ENCODE results near the gene SSB. TPM values are rescaled to one million over a fixed set of nuclear protein-coding genes. Genes with fewer than 3 reads are reported as not detected.

The SSB gene
- total and polyA plus RNA-seq, 9 of the 15 experiments (the other 6 are each of a cell fraction or from before 2014, with no cell fraction given): 317 to 849 (median 515) TPM

GRCh38 chr2:169824373-169825333 is 26.0 kb downstream of the SSB start, which contains the start of gene METTL5 (continued):
- no peak for TF ChIP-seq TAF7 (tag; IDR thresholded peaks at IDR 0.05)
- peak in 1 of 2 experiments; percentile 19; a peak in 1 of 4 replicates for TF ChIP-seq CSDE1 (IDR thresholded peaks at IDR 0.05)
- peak; percentile 90 for TF ChIP-seq GATAD2A (IDR thresholded peaks at IDR 0.05)
- TF ChIP-seq POLR3A (IDR thresholded peaks at IDR 0.05; ENCODE audit: borderline replicate concordance, extremely low read depth, insufficient read depth, insufficient read length): no peak
- peak; percentile 57; the same call in 1 of the 2 replicates for TF ChIP-seq CEBPG (CRISPR knock-in tag; IDR thresholded peaks at IDR 0.05)
- TF ChIP-seq CEBPG (tag; conservative IDR thresholded peaks at IDR 0.05 in 1 of 2, IDR thresholded peaks at IDR 0.05 in 1 of 2): no peak
- peak; percentile 98 for TF ChIP-seq ARID2 (IDR thresholded peaks at IDR 0.05)
- TF ChIP-seq TFAP4 (CRISPR knock-in tag; IDR thresholded peaks at IDR 0.05; ENCODE audit: borderline replicate concordance): peak; percentile 89
- peak; percentile 12 for TF ChIP-seq GTF2B (IDR thresholded peaks at IDR 0.05; ENCODE audit: extremely low read depth, insufficient read length)
- TF ChIP-seq SREBF2 (CRISPR knock-in tag; IDR thresholded peaks at IDR 0.05): no peak
- TF ChIP-seq ZNF511 (CRISPR knock-in tag; IDR thresholded peaks at IDR 0.05): peak; percentile 93
- TF ChIP-seq CCNT2 (IDR thresholded peaks at IDR 0.05; ENCODE audit: borderline replicate concordance, extremely low read depth, insufficient read length, low read depth, low read length): peak; percentile 91
- TF ChIP-seq SRSF9 (IDR thresholded peaks at IDR 0.05; ENCODE audit: borderline replicate concordance, low read depth, low read length): no peak
- TF ChIP-seq PCBP1 (IDR thresholded peaks at IDR 0.05; ENCODE audit: low read depth, low read length, poor library complexity, severe bottlenecking): peak; percentile 91
- peak; percentile 77 for TF ChIP-seq PHF20 (IDR thresholded peaks at IDR 0.05; ENCODE audit: partially characterized antibody)
- TF ChIP-seq BCOR (IDR thresholded peaks at IDR 0.05): no peak
- TF ChIP-seq SIRT6 (IDR thresholded peaks at IDR 0.05; ENCODE audit: low read depth, low read length): no peak
- peak in 1 of 2 experiments; percentile 82; a peak in 1 of 4 replicates for TF ChIP-seq FOXA3 (CRISPR knock-in tag; conservative IDR thresholded peaks at IDR 0.05 in 1 of 2, IDR thresholded peaks at IDR 0.05 in 1 of 2)
- TF ChIP-seq PTBP1 (IDR thresholded peaks at IDR 0.05; ENCODE audit: low read depth, low read length): no peak
- no peak for TF ChIP-seq ZZZ3 (IDR thresholded peaks at IDR 0.05)
- no peak for TF ChIP-seq CHD4 (IDR thresholded peaks at IDR 0.05; ENCODE audit: insufficient read depth, insufficient replicate concordance, low read depth, low read length, poor library complexity, severe bottlenecking)
- peak; percentile 44 for TF ChIP-seq HNRNPK (IDR thresholded peaks at IDR 0.05; ENCODE audit: low read depth, low read length, poor library complexity, severe bottlenecking)
- TF ChIP-seq ZNF431 (CRISPR knock-in tag; IDR thresholded peaks at IDR 0.05): peak; percentile 87; the same call in 1 of the 2 replicates
- no peak for TF ChIP-seq USF2 (CRISPR knock-in tag; IDR thresholded peaks at IDR 0.05)
- TF ChIP-seq TCF3 (CRISPR knock-in tag; IDR thresholded peaks at IDR 0.05): peak; percentile 43; the same call in 1 of the 2 replicates
